MV-4-11 (cell line): ENCODE results near the gene ASF1B.

ENCODE experiments used
- DNase-seq: peaks from one replicate; lab custom pipeline; 2025; lab: John Stamatoyannopoulos, UW

ASF1B gene

GRCh38 chr19:14107581-14108461 is 28.6 kb downstream of the ASF1B start:
- no peak for DNase-seq

DNA sequence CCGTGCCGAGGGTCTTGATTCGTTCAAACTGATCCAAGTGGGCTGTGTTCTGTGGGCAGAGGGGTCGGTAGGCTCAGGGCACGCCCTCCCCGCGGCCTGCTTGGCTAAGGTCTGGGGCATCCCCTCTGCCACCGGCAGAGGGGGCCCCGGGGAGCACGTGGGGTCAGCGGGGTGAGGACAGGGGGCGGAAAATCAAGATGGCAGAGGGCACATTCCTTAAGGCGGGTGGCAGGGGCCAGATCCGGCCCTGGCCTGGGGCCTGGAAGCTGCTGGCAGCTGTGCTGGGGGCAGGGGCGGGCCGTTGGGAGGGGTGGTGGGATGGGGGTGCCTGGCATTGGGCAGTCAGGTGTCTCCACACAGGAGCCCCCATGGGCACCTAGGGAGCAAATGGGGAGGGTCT is 29.5 kb downstream of the ASF1B start:
- DNase-seq, result no peak

DNA sequence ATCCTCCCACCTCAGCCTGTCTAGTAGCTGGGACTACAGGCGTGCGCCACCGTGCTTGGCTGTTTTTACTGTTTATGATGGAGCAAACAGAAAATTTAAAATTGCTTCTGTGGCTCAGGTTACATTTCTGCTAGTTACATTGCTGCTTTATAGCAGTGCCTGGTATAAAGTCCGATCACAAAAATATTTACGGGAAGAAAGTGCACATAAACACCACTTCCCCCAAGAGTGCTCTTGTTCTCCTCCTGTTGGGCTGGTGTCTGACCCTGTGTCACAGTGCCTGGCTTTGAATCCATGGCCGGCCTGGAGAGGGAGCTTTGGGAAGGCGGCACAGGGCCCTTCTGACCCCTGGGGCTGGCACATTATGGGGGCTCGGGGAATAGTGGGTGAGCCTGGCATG is 30.7 kb downstream of the ASF1B start:
- DNase-seq, result no peak

DNA sequence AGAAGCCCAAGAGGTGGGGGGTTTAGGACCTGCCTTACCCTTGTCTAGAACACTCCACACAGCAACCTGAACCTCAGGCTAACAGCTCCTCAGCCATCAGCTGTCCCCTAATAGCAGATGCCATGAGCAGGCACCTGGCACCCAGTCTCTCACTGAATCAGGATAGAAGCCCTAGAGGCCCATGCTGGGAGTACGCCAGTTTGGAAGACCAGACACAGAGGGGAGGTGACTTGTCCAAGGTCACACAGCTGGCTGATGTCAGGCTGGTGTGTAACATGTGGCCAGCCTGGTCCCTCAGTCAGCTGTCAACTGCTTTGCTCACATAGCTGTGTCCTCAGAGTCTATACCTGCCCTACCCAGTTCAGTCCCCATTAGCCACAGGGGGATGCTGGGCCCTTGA is 33.1 kb downstream of the ASF1B start:
- no peak for DNase-seq

- no peak for DNase-seq
These were observed 33.6 kb downstream of the ASF1B start for GRCh38 chr19:14102756-14103155.

GRCh38 chr19:14102102-14102696 is 34.2 kb downstream of the ASF1B start:
- DNase-seq, result no peak

DNA sequence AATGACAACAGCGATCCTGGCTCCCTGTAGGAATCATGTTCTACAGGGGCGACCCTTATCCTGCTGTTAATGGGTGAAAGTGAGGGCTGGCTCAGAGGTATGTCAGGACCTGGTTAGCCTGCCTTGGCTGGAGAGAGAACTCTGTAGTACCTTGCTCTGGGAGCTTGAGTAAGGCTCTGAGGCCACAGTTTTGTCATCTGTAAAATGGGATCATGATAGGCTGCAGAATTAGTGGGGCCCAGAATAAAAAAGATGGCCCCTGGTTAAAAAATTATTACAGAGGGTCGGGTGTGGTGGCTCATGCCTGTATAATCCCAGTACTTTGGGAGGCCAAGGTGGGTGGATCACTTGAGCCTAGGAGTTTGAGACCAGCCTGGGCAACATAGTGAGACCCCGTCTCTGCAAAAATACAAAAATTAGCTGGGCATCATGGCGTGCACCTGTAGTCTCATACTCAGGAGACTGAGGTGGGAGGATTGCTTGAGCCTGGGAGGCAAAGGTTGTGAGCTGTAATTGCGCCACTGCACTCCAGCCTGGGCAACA is 35.3 kb downstream of the ASF1B start:
- DNase-seq, result no peak

GRCh38 chr19:14097532-14098151 is 38.7 kb downstream of the ASF1B start:
- DNase-seq, result no peak

- no peak for DNase-seq
These were observed 40.0 kb downstream of the ASF1B start for GRCh38 chr19:14096272-14096992.

DNA sequence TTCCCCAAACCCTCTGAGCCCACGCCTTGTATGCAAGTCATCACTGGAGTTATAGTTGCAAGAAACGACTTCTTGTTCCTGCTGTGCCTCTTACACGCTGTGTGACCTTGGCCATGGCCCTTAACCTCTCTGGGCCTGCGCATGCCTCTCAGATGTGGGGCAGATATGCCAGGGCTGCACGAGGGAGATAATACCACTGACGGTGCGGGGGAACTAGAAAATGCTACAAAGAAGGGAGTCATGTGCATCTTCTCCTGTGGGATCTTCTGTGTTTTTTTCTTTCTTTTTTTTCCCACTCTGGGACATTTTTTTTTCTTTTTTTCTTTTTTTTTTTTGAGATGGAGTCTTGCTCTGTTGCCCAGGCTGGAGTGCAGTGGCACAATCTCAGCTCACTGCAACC is 41.5 kb downstream of the ASF1B start:
- no peak for DNase-seq

- no peak for DNase-seq
These were observed 43.1 kb downstream of the ASF1B start for GRCh38 chr19:14093117-14093823.

DNA sequence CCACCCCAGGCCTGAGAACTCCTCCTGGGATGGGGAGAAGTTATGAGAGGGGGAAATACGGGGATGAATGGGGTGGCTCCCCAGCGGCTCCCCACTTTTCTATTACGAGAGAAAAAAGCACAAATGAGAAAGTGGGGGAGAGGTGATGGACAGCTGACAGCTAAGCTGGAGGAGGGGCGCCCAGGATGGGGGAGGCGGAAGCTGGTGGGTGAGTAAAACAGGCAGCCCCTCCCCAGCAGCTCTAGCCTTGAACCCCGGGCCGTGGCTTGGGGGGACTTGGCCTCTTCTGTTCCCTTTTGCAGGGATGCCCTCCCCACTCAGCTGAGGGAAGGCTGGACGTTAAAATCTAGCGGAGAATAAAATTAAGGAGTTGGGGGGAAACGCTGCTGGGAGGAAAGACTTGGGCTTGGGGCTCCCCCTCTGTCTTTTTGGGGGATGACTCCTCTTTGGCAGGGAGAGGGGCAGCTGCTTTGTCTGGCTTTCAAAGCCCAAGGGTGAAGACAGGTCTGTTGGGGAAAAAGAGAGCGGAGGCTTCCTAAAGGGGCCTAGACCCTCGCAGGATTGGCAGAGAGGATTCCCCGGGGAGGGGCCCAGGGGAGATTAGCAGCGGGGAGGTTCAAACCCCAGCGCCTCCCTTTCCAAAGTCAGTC is 44.5 kb downstream of the ASF1B start:
- DNase-seq, result no peak

- peak; percentile 75 for DNase-seq
These were observed 45.1 kb downstream of the ASF1B start for GRCh38 chr19:14091081-14091812.

GRCh38 chr19:14090509-14091080 is 45.8 kb downstream of the ASF1B start, which contains the start of gene SAMD1:
Gene SAMD1, minus strand, starts transcription at chr19:14090751.
- no peak for DNase-seq

- DNase-seq, result peak; percentile 31
These were observed 46.5 kb downstream of the ASF1B start for GRCh38 chr19:14089662-14090508.

DNA sequence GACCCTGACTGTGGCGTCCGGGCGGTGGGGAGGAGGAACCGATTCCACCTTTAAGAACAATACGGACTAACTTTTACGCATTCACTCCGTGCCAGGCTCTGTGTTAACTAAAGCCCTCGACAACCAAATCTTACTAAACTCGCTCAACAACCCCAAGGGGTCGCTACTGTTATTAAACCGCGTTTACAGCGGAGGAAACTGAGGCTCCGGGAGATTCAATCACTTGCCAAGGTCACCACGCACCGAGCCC is 47.1 kb downstream of the ASF1B start:
- peak; percentile 69 for DNase-seq

DNA sequence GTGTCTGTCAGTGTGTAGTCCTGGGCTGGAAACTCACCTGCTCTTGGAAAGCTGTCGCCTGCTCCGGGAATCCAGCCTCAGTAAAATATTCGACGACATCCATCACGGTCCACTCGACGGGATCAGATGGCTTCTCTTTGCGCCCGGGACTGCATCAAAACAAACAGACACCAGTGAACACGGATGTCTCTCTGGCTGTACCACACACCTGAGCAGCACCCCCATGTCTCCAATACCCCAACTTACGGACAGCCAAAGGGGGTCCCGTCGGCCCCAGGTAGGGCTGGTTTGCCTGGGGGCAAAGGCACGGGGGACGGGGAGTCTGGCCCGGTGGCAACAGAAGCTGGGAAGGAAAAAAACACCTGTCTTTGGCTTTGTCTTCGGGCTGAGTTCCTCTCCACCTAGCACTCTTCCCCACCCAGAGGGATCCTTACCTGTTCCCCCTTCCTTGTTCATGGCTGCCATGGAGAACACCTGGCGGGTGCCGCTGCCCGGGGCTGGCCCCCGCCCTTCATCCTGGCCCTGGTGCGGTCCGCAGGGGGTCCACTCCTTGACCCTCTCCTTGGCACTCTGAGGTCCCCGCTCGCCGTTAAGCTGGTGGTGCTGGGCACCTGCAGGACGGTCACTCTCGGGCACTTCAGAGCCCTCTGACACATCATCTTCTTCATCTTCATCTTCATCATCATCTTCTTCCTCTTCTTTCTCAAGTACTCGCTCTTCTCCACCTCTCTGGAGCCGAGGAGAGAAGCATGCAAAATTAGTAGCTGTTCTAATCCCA is 47.6 kb downstream of the ASF1B start:
- no peak for DNase-seq

DNA sequence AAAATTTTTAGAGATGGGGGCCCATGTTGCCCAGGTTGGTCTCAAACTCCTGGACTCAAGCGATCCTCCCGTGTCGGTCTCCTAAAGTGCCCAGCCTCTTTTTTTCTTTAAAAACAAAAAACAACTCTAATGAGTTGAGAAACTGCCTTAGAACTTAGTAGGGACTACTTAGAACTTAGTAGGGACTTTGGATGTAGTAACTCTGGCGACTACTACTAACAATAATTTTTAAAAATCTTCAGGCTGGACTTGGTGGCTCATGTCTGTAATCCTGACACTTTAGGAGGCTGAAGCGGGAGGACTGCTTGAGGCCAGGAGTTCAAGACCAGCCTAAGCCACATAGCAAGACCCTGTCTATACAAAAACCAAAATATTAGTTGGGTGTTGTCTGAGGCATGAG is 50.3 kb downstream of the ASF1B start:
- DNase-seq, result no peak
